HK-2 (cell line): ENCODE results near the gene TPP2.
A peak's percentile ranks its signal among the peaks of the same experiment; 100 is the strongest.

Source experiments
- DNase-seq: peaks from one replicate; pipeline ENCODE4 v3.0.0-alpha.2; 2018; ENCODE audit not compliant: unreplicated experiment

Gene TPP2

DNA sequence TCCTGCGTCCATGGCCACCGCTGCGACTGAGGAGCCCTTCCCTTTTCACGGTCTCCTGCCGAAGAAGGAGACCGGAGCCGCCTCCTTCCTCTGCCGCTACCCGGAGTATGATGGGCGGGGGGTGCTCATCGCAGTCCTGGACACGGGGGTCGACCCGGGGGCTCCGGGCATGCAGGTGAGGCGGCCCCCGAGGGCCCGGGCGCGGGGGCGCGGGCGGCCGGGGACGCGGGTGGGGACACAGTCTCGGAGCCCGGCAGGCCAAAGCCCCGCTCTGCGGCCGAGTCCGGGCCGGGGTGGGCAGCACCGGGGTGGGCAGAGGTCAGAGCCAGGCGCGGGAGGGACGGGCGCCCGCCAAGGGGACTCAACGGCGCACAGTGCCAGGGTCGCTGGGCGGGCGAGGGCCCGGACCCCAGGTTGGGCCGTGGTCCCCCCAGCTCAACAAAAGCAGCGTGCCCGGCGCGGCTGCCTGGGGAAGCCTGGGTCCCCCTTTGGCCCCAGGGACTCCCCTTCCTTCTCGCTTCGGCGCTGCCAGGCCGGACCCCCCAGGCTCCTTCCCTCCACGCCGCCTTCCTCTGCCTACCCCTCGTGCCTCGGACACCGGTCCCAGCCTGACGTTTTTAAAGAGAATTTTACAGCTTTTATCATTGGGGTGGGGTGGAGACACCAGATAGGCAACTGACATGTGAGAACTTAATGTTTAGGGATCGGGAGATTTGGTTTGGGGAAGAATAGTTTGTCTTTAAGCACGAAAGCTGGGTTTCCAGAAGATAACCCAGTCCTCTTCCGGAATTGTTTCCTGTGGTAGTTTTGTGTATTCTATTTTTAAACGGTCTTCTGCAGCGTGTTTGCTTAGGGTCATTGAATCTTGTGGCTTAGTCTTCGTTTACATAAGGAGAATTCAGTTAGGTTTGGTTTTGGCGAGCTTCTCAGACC, 509 bp downstream of the TPP2 start:
- DNase-seq = peak; percentile 17

DNA sequence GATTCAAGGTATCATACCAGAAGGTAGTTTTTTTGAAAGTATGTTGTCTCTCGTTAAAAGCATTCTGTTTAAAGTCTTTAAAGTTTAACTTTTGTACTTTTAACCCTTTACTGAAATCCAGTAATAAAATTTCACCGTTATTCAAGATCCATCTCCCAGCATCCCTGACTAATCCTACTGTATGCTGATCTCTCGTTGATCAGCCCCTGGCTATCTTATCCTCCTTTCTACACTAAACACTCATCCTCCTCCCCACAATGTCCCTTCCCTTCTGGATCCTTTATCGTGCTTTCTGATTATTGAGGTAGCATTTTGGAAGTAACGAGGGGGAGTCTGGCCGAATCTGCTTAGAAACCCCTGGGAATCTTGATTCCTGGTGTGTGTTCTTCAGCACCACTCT, 1.3 kb downstream of the TPP2 start:
- DNase-seq = no peak

DNA sequence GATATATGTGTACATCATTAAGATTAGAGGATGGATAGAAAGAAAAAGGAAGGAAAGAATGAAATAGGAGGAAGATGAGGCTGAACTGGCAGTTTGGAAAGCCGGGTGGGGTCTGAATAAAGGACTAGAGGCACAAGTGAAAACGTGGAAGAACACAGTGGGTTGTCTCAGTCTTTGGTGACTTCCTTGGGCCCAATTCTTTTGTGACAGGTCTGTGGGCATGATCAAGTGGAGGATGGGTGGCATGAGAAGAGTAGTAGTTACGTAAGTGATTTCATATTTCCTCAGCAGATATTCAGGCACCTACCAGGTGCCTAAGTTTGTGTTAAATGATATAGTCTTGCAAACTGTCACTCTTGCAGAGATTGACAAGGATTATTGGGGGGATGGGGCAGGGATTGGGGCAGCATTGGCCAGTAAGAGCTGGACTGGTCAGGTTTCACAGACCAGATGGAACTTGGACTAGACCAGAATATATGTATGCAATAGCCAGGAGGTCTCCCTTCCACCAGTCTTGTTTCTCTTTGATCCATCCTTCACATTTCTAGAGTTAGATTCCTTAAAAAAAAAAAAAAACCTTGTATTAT, 2.7 kb downstream of the TPP2 start:
- no peak for DNase-seq

GRCh38 chr13:102606537-102607309, 9.9 kb downstream of the TPP2 start:
- DNase-seq = no peak

DNA sequence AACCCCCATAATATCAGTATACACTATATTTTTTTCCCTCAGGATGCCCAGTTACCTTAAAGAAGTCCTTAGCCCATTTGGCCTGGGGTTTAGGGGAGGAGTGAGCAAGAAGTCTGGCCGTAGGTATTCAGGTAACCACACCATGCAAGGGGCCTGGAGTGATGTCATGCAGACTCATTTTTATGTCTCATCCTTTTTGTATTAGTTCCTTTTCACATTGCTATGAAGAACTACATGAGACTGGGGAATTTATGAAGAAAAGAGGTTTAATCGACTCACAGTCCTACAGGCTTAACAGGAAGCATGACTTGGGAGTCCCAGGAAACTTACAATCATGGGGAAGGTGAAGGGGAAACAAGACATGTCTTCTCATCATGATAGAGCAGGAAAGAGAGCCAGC, 12.2 kb downstream of the TPP2 start:
- DNase-seq = no peak

DNA sequence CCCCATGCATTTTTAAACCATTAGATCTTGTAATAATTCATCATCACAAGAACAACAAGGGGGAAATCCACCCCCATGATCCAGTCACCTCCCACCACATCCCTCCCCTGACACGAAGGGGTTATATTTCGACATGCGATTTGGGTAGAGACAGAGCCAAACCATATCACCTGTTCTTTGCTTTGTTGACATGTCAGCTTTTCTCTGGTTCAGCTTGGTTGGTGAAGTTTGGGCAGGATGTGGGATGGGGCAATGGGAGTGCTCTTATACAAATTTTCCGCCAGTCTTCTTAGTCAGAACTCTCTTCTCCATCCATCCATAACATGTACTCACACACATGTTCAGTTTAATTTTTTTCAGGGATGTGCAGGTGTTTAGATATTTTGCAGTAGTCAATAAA, 12.9 kb downstream of the TPP2 start:
- no peak for DNase-seq

- no peak for DNase-seq
Measured at GRCh38 chr13:102610296-102610895, 13.6 kb downstream of the TPP2 start.

DNA sequence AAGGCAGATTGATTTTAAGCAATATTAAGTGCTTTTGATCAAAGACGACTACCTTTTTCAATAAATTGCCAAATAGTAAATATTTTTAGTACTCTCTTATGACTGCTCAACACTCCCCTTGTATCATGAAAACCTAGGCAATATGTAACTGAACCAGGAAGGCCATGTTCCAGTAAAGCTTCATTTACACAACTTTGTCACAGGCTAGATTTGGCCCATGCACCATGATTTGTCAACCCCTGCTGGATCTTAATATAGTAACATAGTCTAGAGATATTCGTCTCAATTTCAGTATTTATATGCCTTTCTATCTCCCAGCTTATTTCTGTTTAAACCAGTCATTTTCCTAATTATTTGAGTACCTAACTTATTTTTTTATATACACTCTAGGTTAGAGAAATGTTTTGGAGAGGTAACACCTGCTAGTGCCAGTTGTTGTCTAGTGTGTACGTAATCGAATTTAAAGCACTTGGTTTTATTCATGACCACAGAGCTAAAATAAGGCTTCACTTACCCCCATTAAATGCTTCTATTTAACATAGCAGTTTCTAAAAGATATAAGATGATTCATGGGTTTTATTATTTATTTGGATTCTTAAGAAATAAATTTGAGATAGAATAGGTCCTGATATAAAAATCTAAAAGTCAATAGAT, 21.0 kb downstream of the TPP2 start:
- no peak for DNase-seq

GRCh38 chr13:102620516-102620915, 23.7 kb downstream of the TPP2 start:
- no peak for DNase-seq

- no peak for DNase-seq
Measured at GRCh38 chr13:102626928-102627327, 30.1 kb downstream of the TPP2 start.

DNA sequence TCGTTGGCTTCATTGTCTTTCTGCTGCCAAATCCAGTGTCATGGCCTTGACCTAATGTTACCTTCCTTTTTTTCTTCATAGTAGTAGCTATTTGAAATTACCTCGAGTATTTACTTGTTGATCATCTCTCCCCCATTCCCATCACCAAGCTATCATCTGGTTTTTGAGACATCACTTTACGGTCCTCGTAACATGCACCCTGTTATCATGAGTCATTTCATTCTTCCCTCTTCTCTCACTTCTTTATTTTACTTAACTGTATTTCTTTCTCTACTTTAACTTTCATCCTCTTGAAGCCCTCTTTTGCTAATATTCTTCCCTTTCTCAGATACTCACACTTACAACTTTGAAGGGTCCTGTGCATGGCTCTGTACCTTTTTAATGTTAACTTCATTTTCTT, 31.8 kb downstream of the TPP2 start:
- DNase-seq = no peak

GRCh38 chr13:102631198-102631597, 34.4 kb downstream of the TPP2 start:
- no peak for DNase-seq

DNA sequence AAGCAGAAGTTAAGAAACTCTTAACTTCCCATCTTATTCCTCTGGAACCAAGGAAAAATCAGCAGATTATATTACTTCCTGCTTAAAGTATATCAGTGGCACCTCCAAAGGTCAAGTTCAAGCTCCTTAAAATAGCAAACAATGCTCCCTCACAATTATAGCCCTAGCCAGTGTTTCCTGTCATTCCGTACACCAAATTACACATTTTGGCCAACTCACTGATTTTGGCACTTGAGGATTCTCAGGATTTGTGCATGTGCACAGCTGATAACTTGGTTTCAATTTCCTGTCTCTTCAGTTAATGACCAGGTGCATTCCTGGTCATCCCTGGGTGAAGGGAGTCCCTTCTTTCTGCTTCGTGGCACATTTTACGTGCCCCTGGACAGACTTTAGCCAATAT, 42.0 kb downstream of the TPP2 start:
- DNase-seq = no peak

DNA sequence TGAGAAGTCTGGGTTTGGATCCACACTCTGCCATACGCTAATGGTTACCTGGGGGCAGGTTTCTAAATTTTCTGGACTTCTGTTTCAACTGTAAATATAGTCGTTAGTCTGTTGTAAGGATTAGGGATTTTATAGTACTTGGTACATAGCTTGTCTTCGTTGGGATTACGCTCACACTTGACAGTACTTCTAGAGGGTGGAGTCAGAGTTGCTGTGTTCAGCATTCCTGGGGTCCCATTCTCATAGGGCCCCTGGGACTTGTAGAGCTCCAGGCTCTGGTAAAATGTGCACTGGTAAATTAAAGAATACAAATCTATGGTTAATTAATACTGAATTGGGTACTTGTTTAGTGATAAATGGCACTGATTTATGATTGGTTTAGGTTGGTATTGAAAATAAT, 45.2 kb downstream of the TPP2 start:
- DNase-seq = no peak

DNA sequence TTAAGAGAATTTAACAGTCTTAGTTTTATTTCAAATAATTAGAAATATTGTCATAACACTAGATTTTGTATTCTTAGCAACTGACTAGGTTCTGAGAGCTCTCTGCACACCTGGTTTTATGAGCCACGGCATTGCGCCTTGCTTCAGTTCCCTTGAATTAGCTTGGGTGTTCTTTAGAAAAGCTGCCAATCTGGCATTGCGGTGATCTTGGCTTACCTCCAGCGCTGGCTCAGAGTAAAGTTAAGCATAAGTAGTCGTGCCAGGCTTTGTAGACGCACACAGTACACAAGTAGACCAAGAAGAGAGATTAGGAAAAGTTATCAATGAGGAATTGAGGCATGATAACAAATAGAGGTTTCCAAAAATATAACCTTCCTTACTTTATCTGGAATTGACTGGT, 45.7 kb downstream of the TPP2 start:
- DNase-seq = no peak

GRCh38 chr13:102643656-102644055, 46.9 kb downstream of the TPP2 start:
- no peak for DNase-seq

GRCh38 chr13:102645701-102646100, 48.9 kb downstream of the TPP2 start:
- no peak for DNase-seq

GRCh38 chr13:102648046-102648445, 51.3 kb downstream of the TPP2 start:
- no peak for DNase-seq

- DNase-seq = no peak
Measured at GRCh38 chr13:102650444-102650843, 53.7 kb downstream of the TPP2 start.

DNA sequence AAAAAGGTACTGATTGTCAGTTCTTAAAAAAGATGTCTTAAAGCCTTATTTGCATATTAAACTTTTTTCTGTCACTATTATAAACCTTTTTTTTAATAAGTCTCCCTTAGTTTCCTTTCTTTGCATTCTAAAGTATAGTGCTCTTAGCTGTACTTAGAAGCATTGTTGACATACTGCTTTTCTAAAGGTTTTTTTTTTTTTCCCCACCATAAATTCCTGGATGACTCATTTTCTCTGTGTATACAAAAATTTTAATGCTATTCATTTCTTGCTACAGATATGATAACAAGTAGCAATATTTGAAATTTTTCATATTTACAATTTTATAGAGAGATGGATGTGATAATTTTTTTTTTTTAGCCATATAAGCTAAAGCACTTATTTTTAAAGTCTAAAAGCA, 54.6 kb downstream of the TPP2 start:
- no peak for DNase-seq

DNA sequence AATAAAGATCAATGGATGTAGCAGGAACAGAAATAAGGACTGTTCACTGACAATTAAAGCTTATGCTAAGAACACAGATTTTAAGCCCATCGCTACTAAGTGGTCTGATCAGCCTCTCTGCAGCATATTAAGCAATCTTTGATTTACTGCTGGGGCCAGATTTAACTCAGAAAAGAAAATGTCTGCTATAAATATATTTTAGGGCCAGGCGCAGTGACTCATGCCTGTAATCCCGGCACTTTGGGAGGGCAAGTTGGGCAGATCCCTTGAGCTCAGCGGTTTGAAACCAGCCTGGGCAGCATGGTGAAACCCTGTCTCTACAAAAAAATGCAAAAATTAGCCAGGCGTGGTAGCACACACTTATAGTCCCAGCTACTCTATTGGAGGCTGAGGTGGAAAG, 55.1 kb downstream of the TPP2 start:
- peak; percentile 8 for DNase-seq

- no peak for DNase-seq
Measured at GRCh38 chr13:102654756-102655155, 58.0 kb downstream of the TPP2 start.
